HepG2 (cell line): ENCODE data around the gene STMN1. TPM values are rescaled to one million over a fixed set of nuclear protein-coding genes. Genes with fewer than 3 reads are reported as not detected.

Experiments
- HOXA7 ChIP-seq: sonication (generic); formaldehyde crosslinking; IDR thresholded peaks from 2 replicates; pipeline ENCODE4 v1.8.1; 2022; ENCODE audit warnings: mild to moderate bottlenecking, missing genetic modification reagents, moderate library complexity
- JUNB ChIP-seq: sonication (generic); formaldehyde crosslinking; IDR thresholded peaks from 2 replicates; pipeline ENCODE4 v1.8.0; 2022; ENCODE audit warnings: missing genetic modification reagents, mild to moderate bottlenecking, borderline replicate concordance
- JUND ChIP-seq: sonication (generic); formaldehyde crosslinking; IDR thresholded peaks from 2 replicates; pipeline ENCODE4 v1.8.0; 2022; ENCODE audit warnings: mild to moderate bottlenecking, missing genetic modification reagents
- NR2C2 ChIP-seq: sonication (generic); formaldehyde crosslinking; IDR thresholded peaks from 2 replicates; pipeline ENCODE4 v1.4.0; 2020; ENCODE audit warnings: missing genetic modification reagents, mild to moderate bottlenecking, moderate library complexity, borderline replicate concordance
- RFXANK ChIP-seq: IDR thresholded peaks from 2 replicates; pipeline ENCODE4 v1.6.1; 2016
- SATB2 ChIP-seq: sonication (generic); formaldehyde crosslinking; IDR thresholded peaks from 2 replicates; pipeline ENCODE4 v1.5.0; 2020; ENCODE audit warnings: missing genetic modification reagents
- ZEB1 ChIP-seq: IDR thresholded peaks from 2 replicates; pipeline ENCODE4 v1.6.1; 2012; ENCODE audit warnings: mild to moderate bottlenecking, low read depth, inconsistent platforms; ENCODE audit not compliant: insufficient replicate concordance
- ZFP90 ChIP-seq: sonication (generic); formaldehyde crosslinking; IDR thresholded peaks from 2 replicates; pipeline ENCODE4 v1.8.0; 2022; ENCODE audit warnings: missing genetic modification reagents, mild to moderate bottlenecking, inconsistent platforms, borderline replicate concordance
- ZNF180 ChIP-seq: sonication (generic); formaldehyde crosslinking; IDR thresholded peaks from 2 replicates; pipeline ENCODE4 v1.4.0; 2020; ENCODE audit warnings: low read depth, missing genetic modification reagents, borderline replicate concordance
- ZNF34 ChIP-seq: sonication (generic); formaldehyde crosslinking; IDR thresholded peaks from 2 replicates; pipeline ENCODE4 v1.4.0; 2020; ENCODE audit warnings: mild to moderate bottlenecking, missing genetic modification reagents, borderline replicate concordance
- ZNF552 ChIP-seq: sonication (generic); formaldehyde crosslinking; IDR thresholded peaks from 2 replicates; pipeline ENCODE4 v1.9.0; 2022; ENCODE audit warnings: missing genetic modification reagents, mild to moderate bottlenecking, borderline replicate concordance
- ZNF563 ChIP-seq: sonication (generic); formaldehyde crosslinking; IDR thresholded peaks from 2 replicates; pipeline ENCODE4 v1.8.0; 2022; ENCODE audit warnings: mild to moderate bottlenecking, moderate library complexity, missing genetic modification reagents
- ZNF614 ChIP-seq: IDR thresholded peaks from 2 replicates; pipeline ENCODE4 v1.6.1; 2018; ENCODE audit warnings: missing biosample characterization, missing genetic modification reagents, inconsistent platforms, borderline replicate concordance
- ZNF773 ChIP-seq: sonication (generic); formaldehyde crosslinking; IDR thresholded peaks from 2 replicates; pipeline ENCODE4 v1.4.0; 2020; ENCODE audit warnings: missing genetic modification reagents, borderline replicate concordance
- polyA plus RNA-seq, 8 experiments: library from polyadenylated mRNA; depleted of rRNA in 3 of 8; stranded (reverse) in 7 of 8; unstranded in 1 of 8; fragments of >200 nt; fragmentation: Illumina TruSeq in 4 of 8; extraction: Trizol in 4 of 8; gene quantifications; 2 replicates each; pipeline versions ENCODE4 v1.2.1 to v1.2.3, GENCODE V29; 2011 to 2016; ENCODE audit warnings: low read depth in 4 of 8, missing spikeins in 1 of 8, mixed read lengths in 1 of 8; ENCODE audit not compliant: insufficient read depth in 1 of 8
- total RNA-seq, 5 experiments: library from RNA; depleted of rRNA; stranded (reverse); fragments of >200 nt; fragmentation: Illumina TruSeq; extraction: Trizol; gene quantifications; 2 replicates each; pipeline ENCODE4 v1.2.3, GENCODE V29; 2016; ENCODE audit warnings: low read depth in 1 of 5
- TF ChIP-seq, protein P1 (sequence below): sonication (generic); formaldehyde crosslinking; IDR thresholded peaks from 2 replicates; pipeline ENCODE4 v1.5.1; 2020; ENCODE audit warnings: mild to moderate bottlenecking, missing genetic modification reagents
- TF ChIP-seq, protein P2 (sequence below): IDR thresholded peaks from 2 replicates; pipeline ENCODE4 v1.6.1; 2016; ENCODE audit warnings: mild to moderate bottlenecking, missing biosample characterization, missing genetic modification reagents
- TF ChIP-seq, protein P3 (sequence below): sonication (generic); formaldehyde crosslinking; IDR thresholded peaks from 2 replicates; pipeline ENCODE4 v1.4.0; 2020; ENCODE audit warnings: mild to moderate bottlenecking, missing genetic modification reagents, borderline replicate concordance
- TF ChIP-seq, protein P4 (sequence below): sonication (generic); formaldehyde crosslinking; IDR thresholded peaks from 2 replicates; pipeline ENCODE4 v1.5.0; 2020; ENCODE audit warnings: mild to moderate bottlenecking, missing genetic modification reagents, moderate library complexity
- TF ChIP-seq, protein P5 (sequence below): sonication (generic); formaldehyde crosslinking; IDR thresholded peaks from 2 replicates; pipeline ENCODE4 v1.5.0; 2020; ENCODE audit warnings: missing genetic modification reagents
- TF ChIP-seq, protein P6 (sequence below): sonication (generic); formaldehyde crosslinking; IDR thresholded peaks from 2 replicates; pipeline ENCODE4 v1.8.1; 2023; ENCODE audit warnings: mild to moderate bottlenecking, missing genetic modification reagents, borderline replicate concordance

The STMN1 gene
- total and polyA plus RNA-seq, 2 of the 13 experiments (the other 11 are each of a cell fraction or from before 2014, with no cell fraction given) = 45.9 to 409 TPM

DNA sequence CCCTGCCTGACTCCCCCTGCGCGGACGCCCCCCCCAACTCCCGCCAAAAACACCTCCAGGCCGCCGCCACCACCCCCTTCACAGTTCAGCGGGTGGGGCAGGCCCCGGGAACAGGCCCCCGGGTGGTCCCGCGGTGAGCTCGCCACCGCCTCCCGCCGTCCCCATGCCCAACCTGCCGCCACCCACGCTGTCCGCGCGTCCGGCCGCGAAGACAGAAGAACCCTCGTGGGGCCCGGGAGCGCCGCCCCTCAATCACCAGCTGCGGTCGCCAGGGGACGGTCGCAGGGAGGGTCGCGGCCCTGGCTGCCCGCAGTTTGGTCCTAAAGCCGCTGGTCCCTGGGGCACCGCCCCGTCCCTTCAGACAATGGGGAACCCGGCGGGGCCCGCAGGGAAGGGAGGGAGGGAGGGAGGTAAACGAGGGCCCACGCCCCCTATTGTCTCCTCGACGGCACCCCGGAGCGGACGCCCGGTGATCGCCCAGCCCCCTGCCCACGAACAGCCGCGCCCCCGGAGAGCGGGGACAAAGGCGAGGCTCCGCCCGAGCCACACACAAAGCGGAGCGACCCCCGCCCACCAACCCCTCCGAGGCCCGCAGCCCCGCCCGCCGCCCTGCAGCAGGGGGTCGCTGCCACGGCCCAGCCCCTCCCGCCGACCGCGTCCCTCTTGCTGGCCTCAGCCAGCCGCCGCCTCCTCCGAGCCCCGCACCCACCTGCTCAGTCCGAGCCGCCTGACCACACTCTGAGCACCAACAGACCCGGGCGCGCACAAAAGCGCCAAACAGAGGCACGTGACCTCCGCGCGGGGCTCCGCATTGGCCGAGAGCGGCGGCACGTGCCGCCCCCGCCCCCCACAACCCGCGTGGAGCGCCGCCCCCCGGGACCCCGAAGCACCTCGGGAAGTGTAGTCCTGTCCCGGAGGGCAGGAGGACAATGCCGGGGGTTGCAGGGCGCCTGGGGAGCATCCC lies at the start of gene STMN1 (continued):
- peak; percentile 73 for TF ChIP-seq NR2C2 (CRISPR knock-in tag)
- TF ChIP-seq JUND (CRISPR knock-in tag) = no peak
- TF ChIP-seq JUNB (CRISPR knock-in tag) = no peak
- TF ChIP-seq ZNF34 (CRISPR knock-in tag) = no peak
- TF ChIP-seq, protein P1, sequence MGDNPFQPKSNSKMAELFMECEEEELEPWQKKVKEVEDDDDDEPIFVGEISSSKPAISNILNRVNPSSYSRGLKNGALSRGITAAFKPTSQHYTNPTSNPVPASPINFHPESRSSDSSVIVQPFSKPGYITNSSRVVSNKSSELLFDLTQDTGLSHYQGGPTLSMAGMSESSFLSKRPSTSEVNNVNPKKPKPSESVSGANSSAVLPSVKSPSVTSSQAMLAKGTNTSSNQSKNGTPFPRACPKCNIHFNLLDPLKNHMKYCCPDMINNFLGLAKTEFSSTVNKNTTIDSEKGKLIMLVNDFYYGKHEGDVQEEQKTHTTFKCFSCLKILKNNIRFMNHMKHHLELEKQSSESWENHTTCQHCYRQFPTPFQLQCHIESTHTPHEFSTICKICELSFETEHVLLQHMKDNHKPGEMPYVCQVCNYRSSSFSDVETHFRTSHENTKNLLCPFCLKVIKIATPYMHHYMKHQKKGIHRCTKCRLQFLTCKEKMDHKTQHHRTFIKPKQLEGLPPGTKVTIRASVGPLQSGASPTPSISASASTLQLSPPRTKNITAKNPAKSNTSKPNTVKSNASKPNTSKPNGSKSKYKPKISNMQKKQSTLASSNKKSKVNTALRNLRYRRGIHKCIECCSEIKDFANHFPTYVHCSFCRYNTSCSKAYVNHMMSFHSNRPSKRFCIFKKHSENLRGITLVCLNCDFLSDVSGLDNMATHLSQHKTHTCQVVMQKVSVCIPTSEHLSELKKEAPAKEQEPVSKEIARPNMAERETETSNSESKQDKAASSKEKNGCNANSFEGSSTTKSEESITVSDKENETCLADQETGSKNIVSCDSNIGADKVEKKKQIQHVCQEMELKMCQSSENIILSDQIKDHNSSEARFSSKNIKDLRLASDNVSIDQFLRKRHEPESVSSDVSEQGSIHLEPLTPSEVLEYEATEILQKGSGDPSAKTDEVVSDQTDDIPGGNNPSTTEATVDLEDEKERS (CRISPR knock-in tag) = no peak
- TF ChIP-seq, protein P2, sequence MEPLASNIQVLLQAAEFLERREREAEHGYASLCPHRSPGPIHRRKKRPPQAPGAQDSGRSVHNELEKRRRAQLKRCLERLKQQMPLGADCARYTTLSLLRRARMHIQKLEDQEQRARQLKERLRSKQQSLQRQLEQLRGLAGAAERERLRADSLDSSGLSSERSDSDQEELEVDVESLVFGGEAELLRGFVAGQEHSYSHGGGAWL (CRISPR knock-in tag) = no peak; the same call in none of the 2 replicates
- no peak for TF ChIP-seq HOXA7
- no peak for TF ChIP-seq RFXANK
- no peak; the same call in 1 of the 2 replicates for TF ChIP-seq ZNF552 (CRISPR knock-in tag)
- TF ChIP-seq ZNF180 (CRISPR knock-in tag) = no peak
- TF ChIP-seq, protein P3, sequence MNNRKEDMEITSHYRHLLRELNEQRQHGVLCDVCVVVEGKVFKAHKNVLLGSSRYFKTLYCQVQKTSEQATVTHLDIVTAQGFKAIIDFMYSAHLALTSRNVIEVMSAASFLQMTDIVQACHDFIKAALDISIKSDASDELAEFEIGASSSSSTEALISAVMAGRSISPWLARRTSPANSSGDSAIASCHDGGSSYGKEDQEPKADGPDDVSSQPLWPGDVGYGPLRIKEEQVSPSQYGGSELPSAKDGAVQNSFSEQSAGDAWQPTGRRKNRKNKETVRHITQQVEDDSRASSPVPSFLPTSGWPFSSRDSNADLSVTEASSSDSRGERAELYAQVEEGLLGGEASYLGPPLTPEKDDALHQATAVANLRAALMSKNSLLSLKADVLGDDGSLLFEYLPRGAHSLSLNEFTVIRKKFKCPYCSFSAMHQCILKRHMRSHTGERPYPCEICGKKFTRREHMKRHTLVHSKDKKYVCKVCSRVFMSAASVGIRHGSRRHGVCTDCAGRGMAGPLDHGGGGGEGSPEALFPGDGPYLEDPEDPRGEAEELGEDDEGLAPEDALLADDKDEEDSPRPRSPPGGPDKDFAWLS (CRISPR knock-in tag) = no peak
- TF ChIP-seq ZEB1 = peak; percentile 25
- TF ChIP-seq ZFP90 (CRISPR knock-in tag) = no peak
- no peak for TF ChIP-seq ZNF614
- TF ChIP-seq, protein P4, sequence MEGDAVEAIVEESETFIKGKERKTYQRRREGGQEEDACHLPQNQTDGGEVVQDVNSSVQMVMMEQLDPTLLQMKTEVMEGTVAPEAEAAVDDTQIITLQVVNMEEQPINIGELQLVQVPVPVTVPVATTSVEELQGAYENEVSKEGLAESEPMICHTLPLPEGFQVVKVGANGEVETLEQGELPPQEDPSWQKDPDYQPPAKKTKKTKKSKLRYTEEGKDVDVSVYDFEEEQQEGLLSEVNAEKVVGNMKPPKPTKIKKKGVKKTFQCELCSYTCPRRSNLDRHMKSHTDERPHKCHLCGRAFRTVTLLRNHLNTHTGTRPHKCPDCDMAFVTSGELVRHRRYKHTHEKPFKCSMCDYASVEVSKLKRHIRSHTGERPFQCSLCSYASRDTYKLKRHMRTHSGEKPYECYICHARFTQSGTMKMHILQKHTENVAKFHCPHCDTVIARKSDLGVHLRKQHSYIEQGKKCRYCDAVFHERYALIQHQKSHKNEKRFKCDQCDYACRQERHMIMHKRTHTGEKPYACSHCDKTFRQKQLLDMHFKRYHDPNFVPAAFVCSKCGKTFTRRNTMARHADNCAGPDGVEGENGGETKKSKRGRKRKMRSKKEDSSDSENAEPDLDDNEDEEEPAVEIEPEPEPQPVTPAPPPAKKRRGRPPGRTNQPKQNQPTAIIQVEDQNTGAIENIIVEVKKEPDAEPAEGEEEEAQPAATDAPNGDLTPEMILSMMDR (CRISPR knock-in tag) = no peak
- TF ChIP-seq, protein P5, sequence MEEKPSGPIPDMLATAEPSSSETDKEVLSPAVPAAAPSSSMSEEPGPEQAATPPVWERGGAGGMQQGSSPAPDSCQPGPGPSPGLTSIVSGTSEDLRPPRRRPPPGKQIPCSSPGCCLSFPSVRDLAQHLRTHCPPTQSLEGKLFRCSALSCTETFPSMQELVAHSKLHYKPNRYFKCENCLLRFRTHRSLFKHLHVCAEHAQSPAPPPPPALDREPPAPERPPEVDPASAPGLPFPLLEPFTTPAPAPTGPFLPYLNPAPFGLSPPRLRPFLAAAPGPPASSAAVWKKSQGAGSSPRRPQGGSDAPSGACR (CRISPR knock-in tag) = no peak
- TF ChIP-seq SATB2 = no peak
- TF ChIP-seq, protein P6, sequence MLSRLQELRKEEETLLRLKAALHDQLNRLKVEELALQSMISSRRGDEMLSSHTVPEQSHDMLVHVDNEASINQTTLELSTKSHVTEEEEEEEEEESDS (CRISPR knock-in tag) = no peak
- TF ChIP-seq ZNF563 = no peak; the same call in 1 of the 2 replicates
- TF ChIP-seq ZNF773 (CRISPR knock-in tag) = no peak
